CD4-positive, alpha-beta T cell treated with Interleukin-1 beta for 1 hour (primary cell): Measurements from ENCODE around the gene POLR1F.
A peak's percentile ranks its signal among the peaks of the same experiment; 100 is the strongest.

Experiments used
- DNase-seq, 2 donors: peaks; one replicate each; pipeline ENCODE4 v3.0.0-alpha.2; 2020 to 2022

POLR1F gene

GRCh38 chr7:19674266-19674960 is 34.4 kb downstream of the POLR1F start:
- no peak for DNase-seq

- no peak for DNase-seq
These were observed 38.0 kb downstream of the POLR1F start for GRCh38 chr7:19670806-19671205.

GRCh38 chr7:19665399-19666008 is 43.3 kb downstream of the POLR1F start:
- DNase-seq: peak in 1 of 2 donors; percentile 12

GRCh38 chr7:19663816-19664462 is 44.9 kb downstream of the POLR1F start:
- DNase-seq: no peak

- DNase-seq: no peak
These were observed 60.0 kb downstream of the POLR1F start for GRCh38 chr7:19648791-19649190.
